ENCODE measurements around the gene RUNX2.

RUNX2 gene

GRCh38 chr6:45592991-45593390, 264.9 kb downstream of the RUNX2 start:
- DNase-seq: peak; percentile 31

GRCh38 chr6:45595010-45595851, 267.1 kb downstream of the RUNX2 start:
- DNase-seq: no peak

GRCh38 chr6:45597424-45597823, 269.3 kb downstream of the RUNX2 start:
- DNase-seq: no peak

- DNase-seq: no peak
These were observed 270.9 kb downstream of the RUNX2 start for GRCh38 chr6:45599053-45599452.

GRCh38 chr6:45605971-45606370, 277.8 kb downstream of the RUNX2 start:
- DNase-seq: no peak

- no peak for DNase-seq
These were observed 278.8 kb downstream of the RUNX2 start for GRCh38 chr6:45606831-45607400.

- DNase-seq: peak; percentile 49
These were observed 279.7 kb downstream of the RUNX2 start for GRCh38 chr6:45607798-45608197.

GRCh38 chr6:45608252-45608913, 280.3 kb downstream of the RUNX2 start:
- DNase-seq: peak; percentile 70

GRCh38 chr6:45609141-45609638, 281.1 kb downstream of the RUNX2 start:
- DNase-seq: peak; percentile 88

- DNase-seq: no peak
These were observed 282.2 kb downstream of the RUNX2 start for GRCh38 chr6:45610374-45610773.

- no peak for DNase-seq
These were observed 282.7 kb downstream of the RUNX2 start for GRCh38 chr6:45610832-45611231.

- DNase-seq: no peak
These were observed 283.4 kb downstream of the RUNX2 start for GRCh38 chr6:45611491-45611890.

- peak; percentile 85 for DNase-seq
These were observed 285.5 kb downstream of the RUNX2 start for GRCh38 chr6:45613656-45614055.

GRCh38 chr6:45614488-45615285, 286.6 kb downstream of the RUNX2 start:
- DNase-seq: no peak

- DNase-seq: no peak
These were observed 288.1 kb downstream of the RUNX2 start for GRCh38 chr6:45616209-45616608.

- no peak for DNase-seq
These were observed 289.3 kb downstream of the RUNX2 start for GRCh38 chr6:45617441-45617840.

- no peak for DNase-seq
These were observed 290.1 kb downstream of the RUNX2 start for GRCh38 chr6:45618259-45618658.

GRCh38 chr6:45619211-45619760, 291.2 kb downstream of the RUNX2 start:
- DNase-seq: peak; percentile 61

- DNase-seq: no peak
These were observed 291.9 kb downstream of the RUNX2 start for GRCh38 chr6:45619994-45620471.

GRCh38 chr6:45624228-45624627, 296.1 kb downstream of the RUNX2 start:
- DNase-seq: no peak

- DNase-seq: peak; percentile 84
These were observed 297.1 kb downstream of the RUNX2 start for GRCh38 chr6:45625191-45625664.
